HG03175 (cell line): ENCODE data around the gene KDELR1.
"Not testable (repeated sequence)": the region's sequence is repeated elsewhere in the genome, so short reads cannot be mapped to it uniquely, and the experiment has no call there.

Experiments used
- ATAC-seq: cut with Tn5 transposase; IDR thresholded peaks from one replicate; pipeline ENCODE4 v1.9.1; 2021; ENCODE audit warnings: mild to moderate bottlenecking, moderate library complexity; ENCODE audit not compliant: unreplicated experiment

Gene KDELR1

GRCh38 chr19:48398102-48398374 lies 6.7 kb upstream of the KDELR1 start:
- no peak for ATAC-seq

GRCh38 chr19:48397263-48398101 lies 6.1 kb upstream of the KDELR1 start:
- no peak for ATAC-seq

- no peak for ATAC-seq
Measured at GRCh38 chr19:48396824-48397176, 5.4 kb upstream of the KDELR1 start.

- no peak for ATAC-seq
Measured at GRCh38 chr19:48396016-48396823, 4.9 kb upstream of the KDELR1 start.

GRCh38 chr19:48395499-48395898 lies 4.1 kb upstream of the KDELR1 start:
- no peak for ATAC-seq

GRCh38 chr19:48395170-48395455 lies 3.8 kb upstream of the KDELR1 start:
- no peak for ATAC-seq

GRCh38 chr19:48394331-48395169 lies 3.2 kb upstream of the KDELR1 start:
- ATAC-seq = no peak

GRCh38 chr19:48393559-48394330 lies 2.4 kb upstream of the KDELR1 start, which contains the start of gene GRIN2D:
TSS of gene GRIN2D (plus strand) at chr19:48393668. CDS start at chr19:48398393, 4,725 bp downstream.
- ATAC-seq = no peak

GRCh38 chr19:48392860-48393558 lies 1.7 kb upstream of the KDELR1 start:
- no peak for ATAC-seq

- ATAC-seq = not testable (repeated sequence)
Measured at GRCh38 chr19:48392006-48392344, 624 bp upstream of the KDELR1 start.

- ATAC-seq = no peak
Measured at GRCh38 chr19:48390188-48391099, 907 bp downstream of the KDELR1 start.

- no peak for ATAC-seq
Measured at GRCh38 chr19:48386981-48387380, 4.4 kb downstream of the KDELR1 start.

- ATAC-seq = no peak
Measured at GRCh38 chr19:48385461-48386087, 5.8 kb downstream of the KDELR1 start.

- no peak for ATAC-seq
Measured at GRCh38 chr19:48382286-48382685, 9.1 kb downstream of the KDELR1 start.

- no peak for ATAC-seq
Measured at GRCh38 chr19:48381178-48381950, 10.0 kb downstream of the KDELR1 start.

- no peak for ATAC-seq
Measured at GRCh38 chr19:48379058-48379457, 12.3 kb downstream of the KDELR1 start.

GRCh38 chr19:48378194-48378570 lies 13.2 kb downstream of the KDELR1 start:
- ATAC-seq = no peak

- no peak for ATAC-seq
Measured at GRCh38 chr19:48373567-48373966, 17.8 kb downstream of the KDELR1 start.
